COR-L47 (cell line): ENCODE results near the gene TICRR.
"Not testable (repeated sequence)": the region's sequence is repeated elsewhere in the genome, so short reads cannot be mapped to it uniquely, and the experiment has no call there.

Experiments
- DNase-seq: peaks from one replicate; lab custom pipeline; 2025; lab: John Stamatoyannopoulos, UW

The TICRR gene

DNA sequence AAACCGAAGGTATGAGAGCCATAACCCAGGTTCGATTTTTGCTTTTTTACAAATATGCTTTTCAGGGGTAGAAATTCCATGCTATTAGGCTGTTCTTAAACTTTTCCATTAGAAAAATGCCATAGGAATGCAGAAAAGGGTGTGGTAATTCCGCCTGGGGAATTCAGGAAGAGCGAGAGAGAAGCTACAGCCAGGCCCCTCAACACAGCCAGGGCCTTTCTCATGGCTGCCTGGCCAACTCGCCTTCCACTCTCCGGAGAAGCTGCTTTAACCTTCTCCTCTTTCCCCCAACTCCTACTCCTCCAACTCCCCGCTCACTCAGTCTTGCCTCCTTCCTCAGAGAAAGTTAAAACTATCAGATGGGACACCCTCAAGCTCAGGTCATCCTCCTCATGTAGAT is 9.1 kb upstream of the TICRR start:
- DNase-seq = no peak

GRCh38 chr15:89566621-89567294 is 8.5 kb upstream of the TICRR start:
- no peak for DNase-seq

- no peak for DNase-seq
Measured at GRCh38 chr15:89569090-89569745, 6.1 kb upstream of the TICRR start.

DNA sequence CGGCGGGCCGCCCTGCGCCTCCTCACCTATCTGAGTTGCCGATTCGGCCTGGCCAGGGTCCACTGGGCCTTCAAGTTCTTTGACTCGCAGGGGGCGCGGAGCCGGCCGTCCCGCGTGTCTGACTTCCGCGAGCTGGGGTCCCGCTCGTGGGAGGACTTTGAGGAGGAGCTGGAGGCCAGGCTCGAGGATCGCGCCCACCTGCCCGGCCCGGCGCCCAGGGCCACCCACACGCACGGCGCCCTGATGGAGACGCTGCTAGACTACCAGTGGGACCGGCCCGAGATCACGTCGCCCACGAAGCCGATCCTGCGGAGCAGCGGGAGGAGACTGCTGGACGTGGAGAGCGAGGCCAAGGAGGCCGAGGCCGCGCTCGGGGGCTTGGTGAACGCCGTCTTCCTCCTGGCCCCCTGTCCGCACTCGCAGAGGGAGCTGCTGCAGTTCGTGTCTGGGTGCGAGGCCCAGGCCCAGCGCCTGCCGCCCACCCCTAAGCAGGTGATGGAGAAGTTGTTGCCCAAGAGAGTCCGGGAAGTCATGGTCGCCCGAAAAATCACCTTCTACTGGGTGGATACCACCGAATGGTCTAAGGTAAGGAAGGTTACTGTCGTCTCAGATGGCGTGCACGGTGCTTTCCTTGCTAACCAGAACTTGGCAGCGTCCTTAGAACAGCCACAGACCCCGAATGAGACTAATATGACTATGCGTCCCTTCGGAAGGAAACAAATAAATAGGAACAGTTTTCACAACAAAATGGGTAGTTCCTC is 567 bp downstream of the TICRR start:
- no peak for DNase-seq

GRCh38 chr15:89576417-89576773 is 1.1 kb downstream of the TICRR start:
- DNase-seq = no peak

- no peak for DNase-seq
Measured at GRCh38 chr15:89577776-89578115, 2.5 kb downstream of the TICRR start.

DNA sequence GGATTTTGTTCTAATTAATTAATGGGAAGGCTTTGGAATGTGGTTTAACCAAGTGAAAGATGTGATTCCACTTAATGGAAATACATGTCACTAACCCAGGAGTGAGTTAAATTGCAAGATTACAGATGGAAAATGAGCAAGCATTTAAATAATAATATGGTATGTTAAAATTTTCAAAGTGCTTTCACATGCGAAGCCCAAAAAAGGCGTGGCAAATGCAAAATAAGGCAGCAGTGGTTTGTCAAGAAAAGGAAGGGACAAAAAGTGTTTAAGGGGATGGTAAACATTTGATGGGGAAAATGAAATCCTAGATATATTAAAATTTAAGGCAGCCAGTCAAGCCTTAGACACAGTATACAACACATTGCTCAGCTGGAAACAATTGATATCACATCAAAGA is 2.9 kb downstream of the TICRR start:
- no peak for DNase-seq

DNA sequence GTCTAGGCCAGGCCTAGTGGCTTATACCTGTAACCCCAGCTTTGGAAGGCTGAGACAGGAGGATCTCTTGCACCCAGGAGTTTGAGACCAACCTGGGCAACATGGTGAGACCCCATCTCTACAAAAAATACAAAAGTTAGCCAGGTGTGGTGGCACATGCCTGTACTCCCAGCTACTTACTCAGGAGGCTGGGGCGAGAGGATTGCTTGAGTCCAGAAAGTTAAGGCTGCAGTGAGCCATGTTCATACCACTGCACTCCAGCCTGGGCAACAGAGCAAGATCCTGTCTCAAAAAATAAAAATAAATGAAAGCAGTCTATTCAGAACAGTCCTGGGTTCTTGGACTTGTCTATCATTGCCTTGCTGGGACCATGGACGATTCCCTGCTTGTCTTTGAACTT is 5.5 kb downstream of the TICRR start:
- not testable (repeated sequence) for DNase-seq

GRCh38 chr15:89586651-89587050 is 11.4 kb downstream of the TICRR start:
- no peak for DNase-seq

- DNase-seq = no peak
Measured at GRCh38 chr15:89587955-89588354, 12.7 kb downstream of the TICRR start.

DNA sequence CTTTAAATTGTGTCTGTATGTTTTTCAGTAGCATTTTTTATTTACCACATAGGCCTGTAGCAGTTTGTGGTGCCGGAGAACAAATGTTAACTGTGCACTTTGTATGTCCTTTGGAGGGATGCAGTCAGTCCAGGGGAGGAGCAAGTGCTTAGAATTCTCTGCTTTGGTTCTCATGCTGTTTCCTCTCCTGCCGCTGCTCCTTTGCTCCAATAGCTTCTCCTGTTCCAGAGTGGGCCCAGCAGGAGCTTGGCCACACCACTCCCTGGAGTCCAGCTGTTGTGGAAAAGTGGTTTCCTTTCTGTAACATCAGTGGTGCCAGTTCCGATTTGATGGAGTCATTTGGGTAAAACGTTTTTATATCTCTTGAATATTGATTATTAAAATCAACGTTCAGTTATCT is 16.6 kb downstream of the TICRR start:
- no peak for DNase-seq

DNA sequence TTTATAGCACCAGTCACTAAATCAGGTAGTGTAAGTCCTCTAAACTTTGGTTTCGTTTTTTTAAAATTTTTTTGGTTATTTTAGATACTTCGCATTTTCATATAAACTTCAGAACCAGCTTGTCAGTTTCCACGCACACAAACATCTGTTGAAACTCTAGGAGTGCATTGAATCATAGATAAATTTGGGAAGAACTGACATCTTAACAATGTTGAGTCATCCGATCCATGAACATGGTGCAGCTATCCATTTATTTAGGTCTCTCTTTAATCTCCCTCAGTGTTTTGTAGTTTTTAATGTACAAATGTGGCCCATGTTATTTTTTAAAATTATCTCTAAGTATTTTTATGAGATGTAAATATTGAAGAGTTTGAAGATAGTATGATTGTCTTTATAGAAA is 17.7 kb downstream of the TICRR start:
- DNase-seq = no peak

- no peak for DNase-seq
Measured at GRCh38 chr15:89599021-89599420, 23.8 kb downstream of the TICRR start.

GRCh38 chr15:89611317-89611716 is 36.0 kb downstream of the TICRR start:
- DNase-seq = no peak

DNA sequence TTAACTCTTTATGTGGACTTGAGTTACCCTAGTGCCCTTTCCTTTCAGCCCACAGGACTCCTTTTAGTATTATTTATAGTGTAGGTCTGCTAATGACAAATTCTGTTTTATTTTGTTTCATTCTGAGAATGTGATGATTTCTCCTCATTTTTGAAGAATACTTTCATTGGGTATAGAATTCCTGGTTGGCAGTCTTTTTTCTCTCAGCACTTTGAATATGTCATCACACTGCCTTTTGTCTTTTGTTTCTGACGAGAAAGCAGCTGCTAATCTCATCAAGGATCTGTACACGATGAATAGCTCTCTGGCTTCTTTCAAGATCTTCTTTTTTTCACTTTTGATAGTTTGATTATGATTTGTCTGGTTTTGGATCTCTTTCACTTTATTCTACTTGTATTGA is 37.8 kb downstream of the TICRR start:
- no peak for DNase-seq

GRCh38 chr15:89614164-89614563 is 38.9 kb downstream of the TICRR start:
- DNase-seq = no peak

GRCh38 chr15:89615135-89615534 is 39.9 kb downstream of the TICRR start:
- DNase-seq = no peak

DNA sequence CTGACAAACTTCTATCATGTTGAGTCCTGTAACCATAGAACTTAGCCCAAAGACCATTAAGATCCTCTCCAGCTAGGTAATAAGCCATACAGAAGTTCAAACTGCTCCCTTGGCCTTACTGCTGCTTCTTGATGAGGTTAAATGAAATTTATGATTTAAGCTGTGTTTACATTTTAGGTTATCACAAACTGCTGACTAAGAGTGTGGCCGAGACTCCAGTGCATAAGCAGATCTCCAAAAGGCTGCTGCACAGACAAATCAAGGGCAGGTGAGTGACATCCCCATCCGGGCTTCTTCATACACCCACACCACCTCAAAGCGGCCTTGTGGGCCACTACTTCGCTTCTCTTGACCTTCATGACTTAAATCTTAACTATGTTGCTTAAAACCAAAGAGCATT is 41.0 kb downstream of the TICRR start:
- DNase-seq = no peak

DNA sequence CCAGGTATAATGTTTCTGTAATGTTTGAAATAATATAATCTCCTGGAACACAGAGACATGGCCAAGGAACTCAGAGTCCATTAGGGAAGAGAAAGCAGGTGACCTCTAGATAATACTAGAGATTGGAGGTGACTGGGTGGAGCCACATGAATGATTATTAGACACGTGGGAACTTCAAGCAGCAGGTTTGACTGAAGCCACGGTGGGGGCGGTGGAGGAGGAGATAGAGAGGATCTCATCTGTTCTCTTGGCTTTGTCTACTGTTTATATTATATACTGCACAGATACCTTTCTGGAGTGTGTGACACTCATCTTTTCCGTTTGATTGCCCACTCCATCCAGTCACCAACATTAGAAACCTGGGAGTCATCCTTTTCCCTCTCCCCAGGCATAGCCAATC is 46.3 kb downstream of the TICRR start:
- DNase-seq = no peak

DNA sequence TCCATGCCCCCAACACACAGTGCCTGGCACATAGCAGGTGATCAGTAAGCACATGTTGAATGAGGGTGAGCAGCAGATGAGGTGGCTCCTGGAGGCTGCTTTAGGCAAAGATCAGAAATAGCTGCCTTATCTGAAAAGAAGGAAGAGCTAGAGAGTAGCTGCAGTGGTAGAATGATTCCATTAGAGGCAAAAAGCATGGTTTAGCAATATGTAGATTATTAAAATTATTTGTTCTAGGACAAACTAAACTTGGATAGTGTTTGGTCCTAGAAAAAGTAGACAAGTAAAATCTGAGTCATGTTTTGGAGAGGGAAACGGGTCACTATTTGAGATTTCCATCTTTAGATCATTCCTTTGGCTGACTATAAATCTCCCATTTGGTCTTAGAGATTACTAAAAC is 47.9 kb downstream of the TICRR start:
- no peak for DNase-seq

GRCh38 chr15:89625716-89626115 is 50.4 kb downstream of the TICRR start:
- DNase-seq = no peak

- no peak for DNase-seq
Measured at GRCh38 chr15:89627256-89627970, 52.1 kb downstream of the TICRR start.

GRCh38 chr15:89628301-89628700 is 53.0 kb downstream of the TICRR start:
- DNase-seq = no peak
